C4-2B (cell line): ENCODE measurements around the gene SELENOO.

ENCODE experiments used
- H3K27ac ChIP-seq: fragments of 450-650 bp; 2 replicates; pipeline ENCODE4 v1.5.1; 2017
- ZFX ChIP-seq: fragments of 450-650 bp; IDR thresholded peaks from 2 replicates; pipeline ENCODE4 v1.6.1; 2017
- TF ChIP-seq, protein P1 (sequence below): fragments of 450-650 bp; conservative IDR thresholded peaks from 2 replicates; pipeline ENCODE4 v1.5.1; 2017; ENCODE audit warnings: mild to moderate bottlenecking

The SELENOO gene

DNA sequence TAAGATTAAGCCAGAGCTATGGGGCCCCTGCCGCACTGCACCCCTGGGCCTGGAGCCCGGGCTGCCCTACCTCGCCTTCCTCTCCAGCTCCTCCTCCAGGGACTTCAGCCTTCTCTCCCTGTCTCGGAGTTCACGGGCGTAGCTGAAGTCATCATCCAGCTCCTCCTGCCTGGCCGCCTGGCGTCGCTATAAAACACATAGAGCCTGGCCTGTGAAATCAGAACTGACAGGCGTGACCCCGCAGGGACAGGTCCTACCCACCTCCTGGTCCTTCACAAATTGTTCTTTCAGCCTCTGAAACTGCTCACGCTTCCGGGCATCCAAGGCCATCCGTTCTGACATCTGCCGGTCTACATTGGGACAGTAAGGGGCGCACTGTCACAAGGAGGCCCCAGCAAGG, 23.3 kb downstream of the SELENOO start:
- no peak for TF ChIP-seq ZFX
- TF ChIP-seq, protein P1, sequence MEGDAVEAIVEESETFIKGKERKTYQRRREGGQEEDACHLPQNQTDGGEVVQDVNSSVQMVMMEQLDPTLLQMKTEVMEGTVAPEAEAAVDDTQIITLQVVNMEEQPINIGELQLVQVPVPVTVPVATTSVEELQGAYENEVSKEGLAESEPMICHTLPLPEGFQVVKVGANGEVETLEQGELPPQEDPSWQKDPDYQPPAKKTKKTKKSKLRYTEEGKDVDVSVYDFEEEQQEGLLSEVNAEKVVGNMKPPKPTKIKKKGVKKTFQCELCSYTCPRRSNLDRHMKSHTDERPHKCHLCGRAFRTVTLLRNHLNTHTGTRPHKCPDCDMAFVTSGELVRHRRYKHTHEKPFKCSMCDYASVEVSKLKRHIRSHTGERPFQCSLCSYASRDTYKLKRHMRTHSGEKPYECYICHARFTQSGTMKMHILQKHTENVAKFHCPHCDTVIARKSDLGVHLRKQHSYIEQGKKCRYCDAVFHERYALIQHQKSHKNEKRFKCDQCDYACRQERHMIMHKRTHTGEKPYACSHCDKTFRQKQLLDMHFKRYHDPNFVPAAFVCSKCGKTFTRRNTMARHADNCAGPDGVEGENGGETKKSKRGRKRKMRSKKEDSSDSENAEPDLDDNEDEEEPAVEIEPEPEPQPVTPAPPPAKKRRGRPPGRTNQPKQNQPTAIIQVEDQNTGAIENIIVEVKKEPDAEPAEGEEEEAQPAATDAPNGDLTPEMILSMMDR: no peak

DNA sequence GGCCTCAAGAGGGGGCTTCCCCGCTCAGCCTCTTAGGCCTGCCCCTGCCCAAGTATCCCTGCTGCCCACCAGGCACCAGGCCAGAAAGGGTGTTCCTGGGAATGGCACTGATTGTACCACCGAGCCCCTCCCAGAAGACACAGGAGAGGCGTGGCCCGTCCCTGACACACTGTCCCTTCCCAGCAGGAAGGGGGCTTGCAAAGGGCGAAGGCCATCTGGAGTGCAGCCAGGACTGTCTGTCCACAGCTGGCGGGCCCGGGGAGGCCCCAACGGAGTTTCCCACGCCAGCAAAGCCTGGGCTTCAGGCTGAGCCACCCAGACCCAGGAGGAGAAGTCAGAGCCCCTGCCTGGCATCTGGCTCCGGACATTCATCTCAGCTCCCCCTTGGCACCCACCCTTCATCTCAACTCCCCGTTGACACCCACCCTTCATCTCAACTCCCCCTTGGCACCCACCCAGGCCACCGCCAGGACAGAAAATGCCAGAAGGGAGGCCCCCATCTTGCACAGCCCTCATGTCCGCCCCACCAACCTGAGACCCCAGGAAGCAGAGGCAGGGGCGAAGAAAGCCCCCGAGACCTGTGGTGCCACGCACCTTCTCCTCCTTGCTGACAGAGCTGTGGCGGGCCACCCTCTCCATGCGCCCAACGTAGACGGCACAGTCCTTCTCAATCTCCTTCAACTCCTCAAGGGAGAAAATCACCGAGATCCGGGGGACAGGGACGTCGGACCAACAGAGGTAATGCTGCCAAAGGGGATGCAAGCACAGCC, 24.6 kb downstream of the SELENOO start:
- no peak overlapping the region for H3K27ac ChIP-seq
- TF ChIP-seq ZFX: no peak
- TF ChIP-seq, protein P1: no peak

More for the DNA sequence above, 23.3 kb downstream of the SELENOO start:
- H3K27ac ChIP-seq: no peak overlapping the region

DNA sequence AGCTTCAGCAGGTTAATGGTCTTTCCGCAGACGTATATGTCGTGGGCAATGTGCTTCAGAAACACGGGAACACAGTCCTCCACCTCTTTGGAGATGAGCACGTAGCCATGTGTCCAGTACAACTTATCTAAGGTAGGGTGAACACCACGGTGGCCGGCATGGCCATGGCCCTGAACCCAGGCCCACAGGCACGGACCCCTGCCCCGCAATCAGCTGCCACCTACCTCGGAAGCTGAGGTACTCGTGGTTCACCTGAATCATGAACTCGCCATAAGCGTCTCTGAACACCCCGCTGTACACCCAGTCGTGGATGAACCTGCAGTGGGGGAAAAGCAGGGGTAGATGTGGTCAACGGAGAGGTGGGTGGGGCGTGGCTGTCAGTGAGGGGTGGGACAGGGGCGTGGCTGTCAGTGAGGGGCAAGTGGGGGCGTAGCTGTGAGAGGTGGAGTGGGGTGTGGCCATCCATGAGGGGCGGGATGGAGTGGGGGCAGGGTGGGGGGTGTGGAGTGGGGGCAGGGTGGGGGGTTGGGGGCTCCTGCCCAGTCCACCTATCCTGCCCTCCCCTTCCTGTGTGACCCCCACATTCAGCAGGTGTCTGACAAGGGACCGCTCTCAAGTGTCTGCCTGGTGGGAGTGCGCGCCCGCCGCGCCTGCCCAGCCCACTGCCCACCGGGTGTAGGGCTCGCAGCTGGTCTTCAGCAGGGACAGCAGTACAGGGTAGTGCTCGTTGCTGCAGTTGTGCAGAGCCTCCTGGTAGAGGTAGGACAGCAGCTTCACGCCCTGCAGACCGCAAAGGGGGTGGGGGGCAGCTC, 25.5 kb downstream of the SELENOO start:
- no peak for TF ChIP-seq ZFX
- TF ChIP-seq, protein P1: no peak
- H3K27ac ChIP-seq: no peak overlapping the region

DNA sequence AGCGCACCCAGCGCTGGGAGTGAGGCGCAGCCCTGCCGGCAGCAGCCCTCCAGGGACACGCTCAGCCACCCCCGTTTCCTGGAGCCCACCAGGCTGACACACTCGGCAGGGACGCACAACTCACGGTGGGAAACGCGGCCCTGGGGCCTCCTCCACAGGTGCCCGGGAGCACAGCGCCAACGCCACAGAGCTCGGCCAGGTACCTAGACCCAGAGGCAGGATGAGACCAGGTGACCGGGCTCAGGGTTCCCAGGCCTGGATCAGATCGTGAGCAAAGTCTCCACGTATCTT, 26.0 kb downstream of the SELENOO start:
- no peak overlapping the region for H3K27ac ChIP-seq
- TF ChIP-seq ZFX: no peak
- TF ChIP-seq, protein P1: no peak

DNA sequence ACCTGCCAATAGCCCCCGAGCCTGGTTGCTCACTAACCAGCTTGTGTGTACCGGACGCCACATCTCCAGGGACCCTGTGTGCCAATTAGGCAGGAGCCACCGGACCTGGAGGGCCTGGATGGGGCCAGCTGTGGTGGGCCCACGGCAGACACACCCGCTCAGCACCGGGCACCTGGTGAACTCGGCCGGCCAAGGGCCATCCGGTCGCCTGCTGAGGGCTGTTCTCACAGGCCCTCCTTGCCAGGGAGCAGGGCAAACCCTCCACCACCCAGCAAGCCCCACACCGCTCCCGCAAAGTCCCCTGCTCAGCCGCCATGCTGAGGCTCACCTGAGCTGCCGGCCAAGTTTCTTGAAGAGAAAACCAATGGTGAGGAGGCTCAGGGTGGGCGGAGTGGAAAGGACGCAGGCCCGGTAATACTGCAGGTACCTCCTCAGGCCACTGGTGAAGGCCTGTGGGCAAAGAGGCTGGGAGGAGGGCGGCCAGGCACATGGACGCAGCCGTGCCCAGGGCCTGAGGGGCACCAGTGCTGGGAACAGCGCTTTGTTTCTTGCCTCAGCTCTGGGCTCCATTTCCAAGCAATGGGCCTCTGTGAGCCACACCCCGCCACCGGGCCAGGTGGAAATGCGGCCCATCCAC, 26.9 kb downstream of the SELENOO start:
- TF ChIP-seq, protein P1: no peak
- TF ChIP-seq ZFX: no peak
- H3K27ac ChIP-seq: no peak overlapping the region

DNA sequence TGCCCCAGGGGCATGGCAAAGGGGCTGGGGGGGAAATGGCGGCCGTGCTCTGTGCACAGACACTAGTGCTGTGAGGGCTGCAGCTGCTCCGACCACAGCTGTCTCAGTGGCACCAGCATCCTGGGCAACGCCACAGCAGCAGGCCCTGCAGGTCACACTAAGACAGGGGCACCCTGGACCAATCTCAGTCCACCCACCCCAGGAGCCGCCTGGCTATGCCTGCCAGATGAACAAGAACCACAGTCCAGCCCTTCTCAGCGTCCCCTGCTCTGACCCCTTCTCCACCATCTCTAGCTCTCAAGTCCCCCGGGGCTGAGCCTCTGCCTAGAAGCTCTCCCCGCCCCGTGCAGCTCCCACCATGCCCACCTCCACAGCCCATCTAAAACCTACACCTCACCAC, 27.6 kb downstream of the SELENOO start:
- no peak overlapping the region for H3K27ac ChIP-seq
- TF ChIP-seq, protein P1: no peak
- no peak for TF ChIP-seq ZFX

DNA sequence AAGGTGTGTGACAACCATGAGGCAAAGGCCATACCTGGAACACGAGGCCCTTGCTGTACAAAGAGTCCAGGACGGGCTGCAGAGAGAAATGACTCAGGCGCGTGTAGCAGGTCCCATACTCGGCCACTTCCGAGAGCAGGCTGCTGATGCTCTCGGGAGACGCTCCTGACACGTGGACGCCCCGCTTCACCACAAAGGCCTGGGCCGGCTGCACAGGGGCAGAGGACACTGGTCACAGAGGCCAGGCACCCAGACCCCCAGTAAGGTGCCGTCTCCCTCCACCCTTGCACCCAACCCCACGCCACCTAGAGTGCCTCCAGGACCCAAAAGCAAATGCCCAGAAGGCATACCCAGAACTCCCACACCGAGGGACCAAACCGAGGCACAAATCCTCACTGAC, 28.6 kb downstream of the SELENOO start:
- H3K27ac ChIP-seq: no peak overlapping the region
- TF ChIP-seq, protein P1: no peak
- TF ChIP-seq ZFX: no peak
